Esophagus muscularis mucosa (tissue), 4 donors: ENCODE measurements around the gene CUL3. TPM values are rescaled to one million over a fixed set of nuclear protein-coding genes. Genes with fewer than 3 reads are reported as not detected.

ENCODE experiments used
- DNase-seq: peaks from one replicate; pipeline ENCODE4 v3.0.0-alpha.2; 2017; ENCODE audit errors: extremely low spot score
- H3K27ac ChIP-seq, 4 donors: fragments of 200-600 bp; sonication (generic); replicated peaks in 1 of 4; 1 replicate in 3 of 4; 2 replicates in 1 of 4; pipeline ENCODE4 v1.5.1; 2016 to 2019; ENCODE audit warnings: mild to moderate bottlenecking in 1 of 4
- H3K27me3 ChIP-seq, 4 donors: fragments of 200-600 bp; sonication (generic); one replicate each; pipeline versions ENCODE4 v1.5.1 to v1.6.0; 2016 to 2019
- H3K36me3 ChIP-seq, 4 donors: fragments of 200-600 bp; sonication (generic); one replicate each; pipeline ENCODE4 v1.5.1; 2016 to 2019
- H3K4me1 ChIP-seq, 4 donors: fragments of 200-600 bp; sonication (generic); one replicate each; pipeline ENCODE4 v1.5.1; 2016 to 2019
- H3K4me3 ChIP-seq, 4 donors: fragments of 200-600 bp; sonication (generic); 1 replicate in 2 of 4; 2 replicates in 2 of 4; pipeline ENCODE4 v1.5.1; 2016 to 2019; ENCODE audit warnings: mild to moderate bottlenecking in 4 of 4, moderate library complexity in 1 of 4
- H3K9me3 ChIP-seq, 4 donors: fragments of 200-600 bp; sonication (generic); 1 replicate in 3 of 4; 2 replicates in 1 of 4; pipeline ENCODE4 v1.5.1; 2016 to 2019
- CTCF ChIP-seq, 3 experiments: fragments of 200-600 bp in 2 of 3; fragments of 450-650 bp in 1 of 3; sonication (generic) in 2 of 3; IDR thresholded peaks; one replicate each; pipeline ENCODE4 v1.5.1; 2017 to 2019; ENCODE audit warnings: antibody characterized with exemption in 3 of 3, mild to moderate bottlenecking in 2 of 3, moderate library complexity in 1 of 3
- EP300 ChIP-seq: sonication (generic); formaldehyde crosslinking; IDR thresholded peaks from one replicate; pipeline ENCODE4 v1.6.1; 2017; ENCODE audit warnings: antibody characterized with exemption
- POLR2A ChIP-seq: fragments of 450-650 bp; IDR thresholded peaks from one replicate; pipeline ENCODE4 v1.6.1; 2017; ENCODE audit warnings: antibody characterized with exemption, moderate library complexity, mild to moderate bottlenecking, low read depth
- POLR2AphosphoS5 ChIP-seq, 2 donors: sonication (generic); formaldehyde crosslinking; IDR thresholded peaks; one replicate each; pipeline ENCODE4 v1.6.1; 2017; ENCODE audit warnings: antibody characterized with exemption in 2 of 2
- WGBS: methylation state at CpG from one replicate; pipeline ENCODE4 v1.1.5; 2018; 5-methylcytosine and 5-hydroxymethylcytosine counted together
- intact Hi-C: fragments of 100-400 bp; cut with DNase I; formaldehyde crosslinking; loops from one replicate; pipeline ENCODE4 v1.15.1; 2023
- total RNA-seq, 4 donors: library from RNA; depleted of rRNA; stranded (reverse); fragments of >200 nt; gene quantifications; one replicate each; pipeline versions ENCODE4 v1.1.0 to v1.2.1, GENCODE V29; 2016

CUL3 gene
- total RNA-seq, 4 donors from 2014 or later = 50.9 to 66.4 (median 59.7) TPM

GRCh38 chr2:224557610-224558009 is 27.6 kb downstream of the CUL3 start:
- H3K27ac ChIP-seq = no peak overlapping the region
- H3K4me3 ChIP-seq = no peak overlapping the region
- H3K4me1 ChIP-seq = peaks cover 5 to 54% (median 24%) of the 10 kb centered on the region in 4 donors
- TF ChIP-seq POLR2A (no peak), POLR2AphosphoS5 (IDR thresholded peaks at IDR 0.05) (no peak), EP300 (no peak), CTCF (IDR thresholded peaks at IDR 0.05) (no peak)
- intact Hi-C loops = no loop called here
- H3K36me3 ChIP-seq = no peaks in the 10 kb centered on the region
- no peaks in the 10 kb centered on the region for H3K9me3 ChIP-seq
- DNase-seq = no peak
- WGBS = 84% methylated on average over 2 of the region's 2 CpGs
- H3K27me3 ChIP-seq = no peaks in the 10 kb centered on the region

GRCh38 chr2:224556381-224556780 is 28.8 kb downstream of the CUL3 start:
- Histone ChIP-seq H3K27ac (no peak overlapping the region), H3K36me3 (no peaks in the 10 kb centered on the region), H3K27me3 (no peaks in the 10 kb centered on the region), H3K4me1 (peaks cover 5 to 43% (median 15%) of the 10 kb centered on the region in 4 donors), H3K9me3 (no peaks in the 10 kb centered on the region), H3K4me3 (no peak overlapping the region)
- no peak for TF ChIP-seq EP300
- TF ChIP-seq POLR2A = no peak
- TF ChIP-seq POLR2AphosphoS5 (IDR thresholded peaks at IDR 0.05) = no peak
- no peak for TF ChIP-seq CTCF (IDR thresholded peaks at IDR 0.05)
- no peak for DNase-seq
- intact Hi-C loops = no loop called here

- intact Hi-C loops = no loop called here
- Histone ChIP-seq H3K27ac (no peak overlapping the region), H3K36me3 (no peaks in the 10 kb centered on the region), H3K4me1 (peaks cover 1 to 39% (median 11%) of the 10 kb centered on the region in 4 donors), H3K9me3 (no peaks in the 10 kb centered on the region), H3K4me3 (no peak overlapping the region), H3K27me3 (no peaks in the 10 kb centered on the region)
- DNase-seq = no peak
- 89% methylated on average over 4 of the region's 4 CpGs for WGBS
- TF ChIP-seq POLR2AphosphoS5 (IDR thresholded peaks at IDR 0.05) (no peak), CTCF (IDR thresholded peaks at IDR 0.05) (no peak), POLR2A (no peak), EP300 (no peak)
Observed at GRCh38 chr2:224555823-224556366, 29.3 kb downstream of the CUL3 start.

GRCh38 chr2:224552771-224553170 is 32.4 kb downstream of the CUL3 start:
- 95% methylated on average over 2 of the region's 2 CpGs for WGBS
- peaks cover 0 to 17% (median 0%) of the 10 kb centered on the region in 4 donors for H3K4me1 ChIP-seq
- intact Hi-C loops = no loop called here
- no peaks in the 10 kb centered on the region for H3K9me3 ChIP-seq
- H3K27ac ChIP-seq = no peak overlapping the region
- no peak overlapping the region for H3K4me3 ChIP-seq
- H3K27me3 ChIP-seq = no peaks in the 10 kb centered on the region
- TF ChIP-seq EP300 (no peak), POLR2AphosphoS5 (IDR thresholded peaks at IDR 0.05) (no peak)
- no peaks in the 10 kb centered on the region for H3K36me3 ChIP-seq
- no peak for DNase-seq

- H3K27me3 ChIP-seq = no peaks in the 10 kb centered on the region
- TF ChIP-seq POLR2AphosphoS5 (IDR thresholded peaks at IDR 0.05) = no peak
- no peak for TF ChIP-seq CTCF (IDR thresholded peaks at IDR 0.05)
- H3K4me3 ChIP-seq = no peak overlapping the region
- peaks cover 0 to 16% (median 0%) of the 10 kb centered on the region in 4 donors for H3K4me1 ChIP-seq
- WGBS = 97% methylated on average over 1 of the region's 1 CpG
- H3K36me3 ChIP-seq = no peaks in the 10 kb centered on the region
- no peak for DNase-seq
- intact Hi-C loops = no loop called here
- no peaks in the 10 kb centered on the region for H3K9me3 ChIP-seq
- H3K27ac ChIP-seq = no peak overlapping the region
Observed at GRCh38 chr2:224551693-224552092, 33.5 kb downstream of the CUL3 start.
